GM21619 (cell line): ENCODE results near the gene ATP6V0A1.
"Not testable (repeated sequence)": the region's sequence is repeated elsewhere in the genome, so short reads cannot be mapped to it uniquely, and the experiment has no call there.

Experiments
- ATAC-seq: cut with Tn5 transposase; IDR thresholded peaks from one replicate; pipeline ENCODE4 v1.9.1; 2021; ENCODE audit not compliant: unreplicated experiment

Gene ATP6V0A1

GRCh38 chr17:42436391-42436790, 22.3 kb upstream of the ATP6V0A1 start:
- no peak for ATAC-seq

DNA sequence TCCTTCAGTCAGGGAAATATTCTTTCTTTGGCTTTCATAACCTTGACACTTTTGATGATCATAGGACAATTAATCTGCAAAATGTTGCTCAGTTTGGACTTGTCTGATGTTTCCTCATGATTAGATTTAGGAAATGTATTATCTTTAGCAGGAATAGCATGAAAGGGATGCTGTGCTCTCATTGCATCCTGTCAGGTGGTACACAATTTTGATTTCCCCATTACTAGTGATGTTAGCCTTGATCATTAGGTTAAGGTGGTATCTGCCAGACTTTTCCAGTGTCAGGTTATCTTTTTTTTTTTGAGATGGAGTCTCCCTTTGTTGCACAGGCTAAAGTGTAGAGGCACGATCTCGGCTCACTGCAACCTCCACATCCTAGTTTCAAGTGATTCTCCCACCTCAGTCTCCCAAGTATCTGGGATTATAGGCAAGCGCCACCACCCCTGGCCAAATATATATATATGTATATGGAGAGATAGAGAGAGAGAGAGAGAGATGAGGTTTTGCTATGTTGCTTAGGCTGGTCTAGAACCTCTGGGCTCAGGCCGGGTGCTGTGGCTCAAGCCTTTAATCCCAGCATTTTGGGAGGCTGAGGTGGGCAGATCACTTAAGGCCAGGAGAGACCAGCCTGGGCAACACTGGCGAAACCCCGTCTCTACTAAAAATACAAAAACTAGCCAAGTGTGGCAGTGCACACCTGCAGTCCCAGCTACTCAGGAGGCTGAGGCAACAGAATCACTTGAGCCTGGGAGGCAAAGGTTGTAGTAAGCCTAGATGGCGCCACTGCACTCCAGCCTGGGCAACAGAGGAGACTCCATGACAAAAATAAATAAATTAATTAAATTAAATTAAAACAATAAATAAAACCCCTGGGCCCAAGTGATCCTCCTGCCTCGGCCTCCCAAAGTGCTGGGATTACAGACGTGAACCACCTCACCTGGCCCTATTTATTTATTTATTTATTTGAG, 19.8 kb upstream of the ATP6V0A1 start:
- no peak for ATAC-seq

GRCh38 chr17:42441371-42442195, 17.1 kb upstream of the ATP6V0A1 start:
- ATAC-seq = no peak

GRCh38 chr17:42442196-42442565, 16.5 kb upstream of the ATP6V0A1 start:
- no peak for ATAC-seq

- not testable (repeated sequence) for ATAC-seq
Observed at GRCh38 chr17:42449176-42449575, 9.5 kb upstream of the ATP6V0A1 start.

- not testable (repeated sequence) for ATAC-seq
Observed at GRCh38 chr17:42449838-42450237, 8.8 kb upstream of the ATP6V0A1 start.

DNA sequence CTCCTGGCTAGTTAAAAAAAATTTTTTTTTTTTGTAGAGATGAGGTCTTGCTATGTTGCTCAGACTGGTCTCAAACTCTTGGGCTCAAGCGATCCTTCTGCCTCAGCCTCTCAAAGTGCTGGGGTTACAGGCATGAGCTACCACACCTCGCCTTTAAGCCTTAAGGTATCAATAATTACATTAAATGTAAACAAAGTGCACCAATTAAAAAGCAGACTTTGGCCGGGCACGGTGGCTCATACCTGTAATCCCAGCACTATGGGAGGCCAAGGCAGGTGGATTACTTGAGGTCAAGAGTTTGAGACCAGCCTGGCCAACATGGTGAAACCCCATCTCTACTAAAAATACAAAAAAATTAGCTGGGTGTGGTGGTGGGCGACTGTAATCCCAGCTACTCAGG, 7.4 kb upstream of the ATP6V0A1 start:
- not testable (repeated sequence) for ATAC-seq

- no peak for ATAC-seq
Observed at GRCh38 chr17:42453439-42453838, 5.2 kb upstream of the ATP6V0A1 start.

DNA sequence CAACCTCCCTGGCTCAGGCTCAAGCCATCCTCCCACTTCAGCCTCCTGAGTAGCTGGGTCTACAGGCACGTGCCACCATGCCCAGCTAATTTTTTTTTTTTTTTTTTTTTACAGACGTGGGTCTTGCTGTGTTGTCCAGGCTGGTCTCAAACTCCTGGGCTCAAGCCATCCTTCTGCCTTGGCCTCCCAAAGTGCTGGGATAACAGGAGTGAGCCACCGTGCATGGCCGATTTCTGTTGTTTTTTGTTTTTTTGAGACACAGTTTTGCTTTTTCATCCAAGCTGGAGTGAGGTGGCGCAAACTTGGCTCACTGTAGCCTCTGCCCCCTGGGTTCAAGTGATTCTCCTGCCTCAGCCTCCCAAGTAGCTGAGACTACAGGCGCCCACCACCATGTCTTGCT, 3.7 kb upstream of the ATP6V0A1 start:
- ATAC-seq = not testable (repeated sequence)

DNA sequence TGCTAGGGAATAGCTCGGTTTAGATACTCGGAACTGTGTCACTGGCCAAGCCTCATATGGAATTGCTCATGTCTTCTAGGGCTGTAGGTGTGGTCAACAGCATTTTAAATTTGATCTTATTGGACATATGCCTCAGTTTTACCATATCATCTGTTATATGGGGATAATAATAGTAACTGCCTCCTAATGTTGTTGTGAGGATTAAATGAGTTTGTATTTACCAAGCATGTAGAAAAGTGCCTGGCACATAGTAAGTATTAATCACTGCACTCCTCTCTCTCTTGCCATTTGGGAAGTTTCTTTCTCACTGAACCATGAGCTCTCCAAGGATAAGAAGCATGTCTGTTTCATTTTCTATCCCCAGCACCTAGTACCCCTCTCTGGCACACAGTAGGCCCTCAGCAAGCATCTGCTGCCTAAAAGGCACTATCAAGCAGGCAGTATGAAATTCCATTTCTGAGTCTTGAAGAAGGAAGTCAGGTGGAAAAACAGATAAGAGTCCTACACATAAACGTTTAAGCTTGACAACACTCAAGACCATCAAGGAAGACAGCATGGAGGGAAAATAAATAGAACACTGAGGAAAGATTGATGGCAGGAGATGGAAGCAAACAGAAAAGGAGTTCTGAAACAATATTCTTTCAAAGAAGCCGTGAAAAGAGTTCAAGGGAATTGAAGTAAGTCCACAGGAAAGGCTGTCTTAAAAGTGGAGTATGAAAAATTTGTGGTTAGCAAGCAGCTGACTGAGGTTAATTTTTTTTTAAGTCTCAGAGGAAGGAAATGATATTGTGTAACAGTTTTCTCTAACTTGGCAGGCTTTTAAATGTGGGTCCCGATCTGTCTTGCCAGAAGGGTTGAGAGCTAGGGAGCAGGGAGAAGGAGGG, 2.2 kb upstream of the ATP6V0A1 start:
- no peak for ATAC-seq

DNA sequence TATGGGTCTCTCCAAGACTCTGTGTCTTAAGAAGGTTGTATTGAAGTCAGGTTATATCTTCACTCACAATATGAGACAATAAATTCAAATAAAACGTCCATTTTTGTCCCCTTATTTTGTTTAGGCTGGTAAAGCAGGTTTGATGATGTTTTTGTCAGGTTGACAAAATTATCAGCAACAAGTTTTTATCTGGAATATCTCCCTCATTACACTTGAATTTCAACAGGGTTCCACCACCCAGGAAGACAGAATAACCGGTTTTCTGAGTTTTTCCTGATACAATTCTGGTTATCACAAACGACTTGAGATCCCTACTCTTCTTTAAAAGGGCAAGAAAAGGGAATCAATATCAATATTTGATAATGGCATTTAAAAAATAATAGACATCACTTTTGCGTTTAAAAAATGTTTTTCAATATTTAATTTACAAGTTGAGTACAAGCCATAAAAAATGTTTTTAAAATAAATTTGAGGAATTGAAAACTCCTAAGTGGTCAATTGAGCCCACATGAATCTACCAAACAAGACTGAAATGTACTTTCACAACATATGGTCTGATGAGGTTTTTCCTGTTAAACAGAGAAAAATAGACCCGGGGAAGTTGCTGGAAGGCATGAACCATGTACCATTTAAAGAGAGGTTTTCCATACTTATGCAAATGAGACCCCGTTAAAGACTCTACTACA, 1.4 kb upstream of the ATP6V0A1 start:
- no peak for ATAC-seq

- ATAC-seq = no peak
Observed at GRCh38 chr17:42459256-42459800, 650 bp downstream of the ATP6V0A1 start.

DNA sequence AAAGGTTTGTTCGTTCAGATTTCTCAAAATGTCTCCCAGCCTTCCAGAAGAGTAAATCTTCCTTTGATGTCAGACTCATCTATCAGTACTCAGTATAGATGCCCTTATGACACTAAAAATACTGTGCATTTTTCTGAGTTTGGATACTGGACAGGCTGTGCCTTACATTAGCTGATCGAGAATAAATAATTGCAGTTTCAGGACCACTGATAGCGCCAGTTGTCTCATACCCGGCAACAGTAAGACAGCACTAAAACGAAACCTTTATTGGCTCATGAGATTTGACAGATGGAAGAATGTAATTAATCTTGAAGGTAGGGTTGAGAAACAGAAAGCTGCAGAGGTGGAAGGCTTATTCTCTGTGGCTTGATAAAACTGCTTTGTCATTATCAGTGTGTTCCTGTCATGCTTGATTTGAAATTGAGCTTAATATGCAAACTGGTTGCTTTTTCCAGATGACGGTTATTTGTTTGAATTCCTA, 1.2 kb downstream of the ATP6V0A1 start:
- no peak for ATAC-seq

DNA sequence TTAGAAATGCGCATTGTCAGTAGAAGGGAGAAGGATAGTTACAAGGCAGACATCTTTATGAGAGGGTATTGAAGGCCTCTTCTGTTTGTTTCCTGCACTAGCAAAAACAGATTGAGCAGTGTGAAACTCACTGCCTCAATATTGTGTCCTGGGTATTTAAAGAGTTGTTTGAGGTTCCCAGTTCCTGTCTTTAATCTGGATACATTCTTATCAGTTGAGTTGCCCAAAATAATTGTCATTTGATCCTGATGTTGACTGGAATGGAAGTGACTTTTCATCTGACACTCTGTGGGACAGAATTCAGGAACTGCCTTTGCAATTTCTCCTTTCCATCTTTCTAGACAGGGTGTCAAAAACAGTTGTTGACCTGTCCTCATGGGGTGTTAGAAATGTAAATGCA, 1.7 kb downstream of the ATP6V0A1 start:
- ATAC-seq = no peak

- ATAC-seq = no peak
Observed at GRCh38 chr17:42463976-42464400, 5.3 kb downstream of the ATP6V0A1 start.

DNA sequence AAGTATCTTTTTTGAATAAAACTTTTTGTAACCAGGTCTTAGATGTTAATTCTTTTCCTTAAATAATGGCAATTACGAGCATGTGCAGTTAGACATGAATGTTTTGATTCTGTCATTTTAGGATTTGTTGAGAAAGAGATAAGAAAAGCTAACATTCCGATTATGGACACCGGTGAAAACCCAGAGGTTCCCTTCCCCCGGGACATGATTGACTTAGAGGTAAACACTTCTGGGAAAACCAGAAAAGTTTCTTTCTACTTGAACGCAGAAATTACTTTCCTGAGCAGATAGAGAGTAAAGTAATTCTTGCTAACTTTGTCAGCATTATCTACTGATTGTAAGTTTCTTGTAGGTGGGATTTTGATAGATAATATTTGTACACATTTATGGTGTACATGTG, 9.2 kb downstream of the ATP6V0A1 start:
- ATAC-seq = no peak

DNA sequence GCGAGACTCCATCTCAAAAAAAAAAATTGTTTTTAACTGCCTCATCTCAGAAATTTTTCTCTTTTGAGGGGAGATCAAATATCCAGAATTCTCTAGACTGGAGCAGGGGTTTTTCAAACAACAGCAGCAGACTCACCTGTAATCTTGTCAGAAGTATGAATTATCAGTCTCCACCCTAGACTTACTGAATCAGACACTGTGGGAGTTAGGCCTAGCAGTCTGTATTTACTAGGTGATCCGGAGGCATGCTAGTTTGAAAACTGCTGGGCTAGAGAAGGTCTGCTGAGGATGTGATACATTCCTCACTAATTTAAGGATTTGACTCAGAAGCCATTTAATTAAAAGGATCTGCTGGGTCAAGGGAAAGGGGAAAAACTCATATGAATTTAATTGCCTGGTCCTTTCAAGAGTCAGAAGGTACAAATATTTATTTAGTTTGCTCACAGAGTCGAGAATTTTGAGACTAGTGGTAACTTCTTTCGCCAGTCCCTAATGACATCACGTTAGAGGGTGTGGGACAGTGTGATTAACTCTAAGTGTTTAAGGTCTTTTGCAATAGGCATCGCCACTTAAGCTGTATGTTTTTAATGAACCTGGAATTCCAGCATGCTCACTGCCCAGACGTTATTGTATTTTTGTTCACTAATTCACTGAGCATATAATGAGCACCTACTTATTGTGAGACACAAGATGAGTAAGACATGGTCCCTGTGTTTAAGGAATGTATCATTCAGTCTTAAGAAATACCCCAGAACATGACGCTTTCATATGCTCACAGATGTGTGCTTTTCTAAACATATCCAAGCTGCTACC, 14.2 kb downstream of the ATP6V0A1 start:
- ATAC-seq = no peak

DNA sequence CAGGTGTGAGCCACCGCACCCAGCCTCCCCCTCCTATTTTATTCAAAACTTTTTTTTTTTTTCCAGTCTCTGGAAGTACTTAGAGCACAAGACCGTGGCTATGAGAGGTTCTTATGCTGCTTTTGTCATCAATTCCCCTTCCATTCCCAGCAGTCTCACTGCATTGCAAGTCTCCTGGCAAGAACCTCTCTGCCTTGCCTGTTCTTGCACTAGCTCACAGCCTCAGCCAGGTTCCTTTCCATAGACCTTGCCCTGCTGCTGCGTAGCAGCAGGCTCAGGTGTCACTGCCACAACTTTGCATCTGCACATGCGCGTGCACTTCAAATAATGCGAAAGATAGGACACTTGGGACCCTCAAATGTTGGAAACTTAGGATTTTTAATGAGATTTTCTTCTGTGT, 15.6 kb downstream of the ATP6V0A1 start:
- no peak for ATAC-seq

DNA sequence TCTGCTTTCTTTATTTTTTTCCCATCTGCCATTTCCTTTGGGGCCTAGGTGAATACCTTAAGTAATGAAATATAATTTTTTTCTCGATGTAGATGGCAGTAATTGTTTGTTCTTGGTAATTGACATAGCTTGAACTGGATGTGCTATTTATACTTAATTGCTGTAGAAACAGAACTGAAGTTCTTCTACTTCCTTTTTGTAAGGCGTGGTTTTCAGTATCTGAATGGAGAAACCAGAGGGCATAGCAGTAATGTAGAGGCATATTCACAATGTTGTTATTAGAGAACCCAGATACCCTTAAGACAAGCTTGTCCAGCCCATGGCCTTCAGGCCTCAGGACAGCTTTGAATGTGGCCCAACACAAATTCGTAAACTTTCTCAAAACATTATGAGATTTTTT, 16.4 kb downstream of the ATP6V0A1 start:
- ATAC-seq = no peak
